Neuronal stem cell (in vitro differentiated cells): ENCODE data around the gene SCG2.

Source experiments
- DNase-seq: peaks from one replicate; pipeline ENCODE4 v3.0.0-alpha.2; 2013; ENCODE audit warnings: low spot score
- H2AFZ ChIP-seq: one replicate; pipeline ENCODE4 v1.6.1; 2013; ENCODE audit warnings: mild to moderate bottlenecking, low read length, inconsistent platforms
- H2AK5ac ChIP-seq: 2 replicates; pipeline ENCODE4 v1.6.1; 2013; ENCODE audit warnings: low read depth, mild to moderate bottlenecking, inconsistent platforms, low read length, moderate library complexity, mixed read lengths
- H2BK120ac ChIP-seq: 2 replicates; pipeline ENCODE4 v1.6.1; 2013; ENCODE audit warnings: low read depth, mild to moderate bottlenecking, inconsistent platforms, low read length, moderate library complexity, mixed read lengths
- H2BK12ac ChIP-seq: one replicate; pipeline ENCODE4 v1.6.1; 2013; ENCODE audit warnings: low read length, inconsistent platforms
- H2BK15ac ChIP-seq: 2 replicates; pipeline ENCODE4 v1.6.1; 2013; ENCODE audit warnings: mild to moderate bottlenecking, low read length, inconsistent platforms, mixed read lengths
- H2BK5ac ChIP-seq: one replicate; pipeline ENCODE4 v1.6.1; 2013; ENCODE audit warnings: inconsistent platforms, mild to moderate bottlenecking, low read length, moderate library complexity
- H3K14ac ChIP-seq: one replicate; pipeline ENCODE4 v1.6.1; 2013; ENCODE audit warnings: low read length, inconsistent platforms
- H3K18ac ChIP-seq: 2 replicates; pipeline ENCODE4 v1.6.1; 2013; ENCODE audit warnings: low read length, inconsistent platforms
- H3K23ac ChIP-seq: 2 replicates; pipeline ENCODE4 v1.6.1; 2013; ENCODE audit warnings: low read depth, mild to moderate bottlenecking, mixed read lengths, low read length, inconsistent platforms; ENCODE audit not compliant: poor library complexity
- H3K27ac ChIP-seq: replicated peaks from 3 replicates; pipeline ENCODE4 v1.5.1; 2013; ENCODE audit warnings: low read length, inconsistent platforms
- H3K27me3 ChIP-seq, 3 experiments: 2 replicates each; pipeline ENCODE4 v1.6.1; 2013; ENCODE audit warnings: low read length in 3 of 3, mild to moderate bottlenecking in 2 of 3, inconsistent platforms in 1 of 3, low read depth in 1 of 3, mixed read lengths in 1 of 3, moderate library complexity in 1 of 3; ENCODE audit not compliant: control insufficient read depth in 3 of 3, insufficient read depth in 3 of 3
- H3K36me3 ChIP-seq, 2 donors: replicated peaks in 1 of 2; 2 replicates each; pipeline ENCODE4 v1.6.1; 2013; ENCODE audit warnings: low read length in 2 of 2; ENCODE audit not compliant: control insufficient read depth in 2 of 2, insufficient read depth in 2 of 2
- H3K4ac ChIP-seq: 2 replicates; pipeline ENCODE4 v1.6.1; 2013; ENCODE audit warnings: inconsistent platforms, mild to moderate bottlenecking, low read length, moderate library complexity
- H3K4me1 ChIP-seq, 2 donors: 1 replicate in 1 of 2; 2 replicates in 1 of 2; pipeline ENCODE4 v1.6.1; 2013; ENCODE audit warnings: low read length in 2 of 2, low read depth in 1 of 2; ENCODE audit not compliant: control insufficient read depth in 2 of 2, insufficient read depth in 1 of 2
- H3K4me2 ChIP-seq: one replicate; pipeline ENCODE4 v1.6.1; 2013; ENCODE audit warnings: mild to moderate bottlenecking, low read length, inconsistent platforms; ENCODE audit not compliant: insufficient read depth, poor library complexity, severe bottlenecking
- H3K4me3 ChIP-seq, 2 donors: 2 replicates each; pipeline ENCODE4 v1.5.1; 2013; ENCODE audit warnings: low read length in 2 of 2, mild to moderate bottlenecking in 2 of 2, inconsistent platforms in 1 of 2, moderate library complexity in 1 of 2
- H3K79me1 ChIP-seq: one replicate; pipeline ENCODE4 v1.6.1; 2013; ENCODE audit warnings: low read depth, mild to moderate bottlenecking, inconsistent platforms, low read length, moderate library complexity
- H3K9ac ChIP-seq: one replicate; pipeline ENCODE4 v1.6.1; 2013; ENCODE audit warnings: mild to moderate bottlenecking, low read depth, low read length, inconsistent platforms; ENCODE audit not compliant: poor library complexity
- H3K9me3 ChIP-seq, 2 donors: replicated peaks in 1 of 2; 2 replicates each; pipeline versions ENCODE3 to v1.6.1; 2013; ENCODE audit warnings: low read length in 2 of 2, mild to moderate bottlenecking in 2 of 2, inconsistent platforms in 1 of 2, low read depth in 1 of 2, mixed read lengths in 1 of 2, moderate library complexity in 1 of 2; ENCODE audit not compliant: control insufficient read depth in 2 of 2, insufficient read depth in 1 of 2
- H4K8ac ChIP-seq: one replicate; pipeline ENCODE4 v1.6.1; 2013; ENCODE audit warnings: low read depth, mild to moderate bottlenecking, inconsistent platforms, low read length, moderate library complexity
- H4K91ac ChIP-seq: one replicate; pipeline ENCODE4 v1.6.1; 2013; ENCODE audit warnings: low read length, low read depth, mild to moderate bottlenecking, inconsistent platforms; ENCODE audit not compliant: poor library complexity
- WGBS, 2 donors: extraction: QIAGEN DNeasy Blood & Tissue Kit; methylation state at CpG; one replicate each; pipeline ENCODE4 v1.1.7; 2013; ENCODE audit warnings: missing lambda C conversion rate in 2 of 2, mixed read lengths in 1 of 2; ENCODE audit not compliant: insufficient read length in 2 of 2, insufficient replicate concordance in 1 of 2; ENCODE audit errors: extremely low coverage in 2 of 2; 5-methylcytosine and 5-hydroxymethylcytosine counted together

SCG2 gene

GRCh38 chr2:223554923-223555322 is 47.2 kb downstream of the SCG2 start:
- DNase-seq, result no peak
- WGBS, 2 donors, result no CpG with 5 or more reads among the region's 3 CpGs

GRCh38 chr2:223549215-223549614 is 52.9 kb downstream of the SCG2 start:
- H3K27me3 ChIP-seq, result no peaks in the 10 kb centered on the region
- peak overlapping the region; percentile 67 for H2AFZ ChIP-seq
- no peak overlapping the region for H2AK5ac ChIP-seq
- H2BK120ac ChIP-seq, result no peak overlapping the region
- DNase-seq, result no peak
- H3K23ac ChIP-seq, result no peak overlapping the region
- WGBS, 2 donors, result no CpG with 5 or more reads among the region's 8 CpGs
- H3K4me2 ChIP-seq, result no peak overlapping the region
- H3K4me1 ChIP-seq, result peaks cover 0 to 15% of the 10 kb centered on the region in 2 donors
- H3K36me3 ChIP-seq, result no peaks in the 10 kb centered on the region
- no peak overlapping the region for H4K91ac ChIP-seq
- no peak overlapping the region for H4K8ac ChIP-seq
- H3K9ac ChIP-seq, result no peak overlapping the region
- no peaks in the 10 kb centered on the region for H3K79me1 ChIP-seq
- no peak overlapping the region for H3K4me3 ChIP-seq
- no peak overlapping the region for H3K4ac ChIP-seq
- no peak overlapping the region for H2BK5ac ChIP-seq
- H2BK12ac ChIP-seq, result peak overlapping the region; percentile 17
- no peak overlapping the region for H2BK15ac ChIP-seq
- no peaks in the 10 kb centered on the region for H3K9me3 ChIP-seq
- no peak overlapping the region for H3K27ac ChIP-seq
- no peak overlapping the region for H3K14ac ChIP-seq
- no peak overlapping the region for H3K18ac ChIP-seq

More at GRCh38 chr2:223554923-223555322, 47.2 kb downstream of the SCG2 start:
- no peak overlapping the region for H3K4ac ChIP-seq
- H2BK5ac ChIP-seq, result no peak overlapping the region
- no peaks in the 10 kb centered on the region for H3K36me3 ChIP-seq
- no peak overlapping the region for H3K14ac ChIP-seq
- H3K4me1 ChIP-seq, result no peaks in the 10 kb centered on the region
- H2BK120ac ChIP-seq, result no peak overlapping the region
- no peak overlapping the region for H2BK12ac ChIP-seq
- no peak overlapping the region for H2AFZ ChIP-seq
- H3K79me1 ChIP-seq, result no peaks in the 10 kb centered on the region
- no peak overlapping the region for H4K8ac ChIP-seq
- no peak overlapping the region for H3K4me2 ChIP-seq
- no peak overlapping the region for H3K23ac ChIP-seq
- no peak overlapping the region for H2AK5ac ChIP-seq
- no peak overlapping the region for H4K91ac ChIP-seq
- H3K4me3 ChIP-seq, result no peak overlapping the region
- H3K9ac ChIP-seq, result no peak overlapping the region
- no peak overlapping the region for H3K18ac ChIP-seq
- no peak overlapping the region for H2BK15ac ChIP-seq
- no peaks in the 10 kb centered on the region for H3K27me3 ChIP-seq
- no peak overlapping the region for H3K27ac ChIP-seq
- H3K9me3 ChIP-seq, result no peaks in the 10 kb centered on the region

GRCh38 chr2:223548194-223548593 is 54.0 kb downstream of the SCG2 start:
- Histone ChIP-seq H3K79me1 (no peaks in the 10 kb centered on the region), H3K4me3 (no peak overlapping the region), H3K4ac (no peak overlapping the region), H3K4me1 (peaks cover 0 to 15% of the 10 kb centered on the region in 2 donors), H3K23ac (no peak overlapping the region), H3K9me3 (no peaks in the 10 kb centered on the region), H3K18ac (no peak overlapping the region), H2BK12ac (no peak overlapping the region), H2AFZ (no peak overlapping the region), H3K9ac (no peak overlapping the region), H2AK5ac (no peak overlapping the region), H3K36me3 (no peaks in the 10 kb centered on the region), H3K27ac (no peak overlapping the region), H2BK5ac (no peak overlapping the region), H4K91ac (no peak overlapping the region), H3K14ac (no peak overlapping the region), H2BK15ac (no peak overlapping the region), H3K27me3 (no peaks in the 10 kb centered on the region), H2BK120ac (no peak overlapping the region), H4K8ac (no peak overlapping the region), H3K4me2 (no peak overlapping the region)
- WGBS, 2 donors, result no CpG with 5 or more reads among the region's 5 CpGs
- DNase-seq, result no peak
